ENCODE measurements around the gene SMG6. TPM values are rescaled to one million over a fixed set of nuclear protein-coding genes. Genes with fewer than 3 reads are reported as not detected.

SMG6 gene
- total RNA-seq, 1 experiment from 2014 or later = 25.6 TPM

- POLR2A ChIA-PET = no interaction called here
- ATAC-seq (no peak), DNase-seq (ENCODE audit: low spot score) (no peak)
- H3K27me3 Mint-ChIP-seq (ENCODE audit: low read depth) = no peaks in the 10 kb centered on the region
- H3K4me1 Mint-ChIP-seq = peaks cover 19% of the 10 kb centered on the region
- H3K36me3 Mint-ChIP-seq = no peaks in the 10 kb centered on the region
- CTCF ChIA-PET = interaction anchor here (1.4 kb wide), 1 partner anchor 85 kb away, joined by 6 read pairs; no protein-coding TSS in a partner anchor
- H3K9me3 Mint-ChIP-seq = no peaks in the 10 kb centered on the region
- no peak overlapping the region for H3K4me3 Mint-ChIP-seq
- H3K27ac Mint-ChIP-seq = no peak overlapping the region
- TF ChIP-seq MYBL2 (CRISPR knock-in tag; IDR thresholded peaks at IDR 0.05) (no peak), E2F1 (CRISPR knock-in tag; IDR thresholded peaks at IDR 0.05) (no peak), ZNF512 (CRISPR knock-in tag; IDR thresholded peaks at IDR 0.05; ENCODE audit: borderline replicate concordance) (no peak), ATF2 (CRISPR knock-in tag; IDR thresholded peaks at IDR 0.05; ENCODE audit: borderline replicate concordance, low read depth) (no peak), ATF1 (CRISPR knock-in tag; IDR thresholded peaks at IDR 0.05) (no peak), ZNF138 (CRISPR knock-in tag; conservative IDR thresholded peaks at IDR 0.05) (no peak), HMGA2 (CRISPR knock-in tag; IDR thresholded peaks at IDR 0.05) (no peak), SOX15 (CRISPR knock-in tag; IDR thresholded peaks at IDR 0.05) (no peak), ZBTB21 (CRISPR knock-in tag; IDR thresholded peaks at IDR 0.05; ENCODE audit: borderline replicate concordance) (no peak), AFF4 (CRISPR knock-in tag; IDR thresholded peaks at IDR 0.05; ENCODE audit: borderline replicate concordance) (no peak)
- TF ChIP-seq, protein P1, sequence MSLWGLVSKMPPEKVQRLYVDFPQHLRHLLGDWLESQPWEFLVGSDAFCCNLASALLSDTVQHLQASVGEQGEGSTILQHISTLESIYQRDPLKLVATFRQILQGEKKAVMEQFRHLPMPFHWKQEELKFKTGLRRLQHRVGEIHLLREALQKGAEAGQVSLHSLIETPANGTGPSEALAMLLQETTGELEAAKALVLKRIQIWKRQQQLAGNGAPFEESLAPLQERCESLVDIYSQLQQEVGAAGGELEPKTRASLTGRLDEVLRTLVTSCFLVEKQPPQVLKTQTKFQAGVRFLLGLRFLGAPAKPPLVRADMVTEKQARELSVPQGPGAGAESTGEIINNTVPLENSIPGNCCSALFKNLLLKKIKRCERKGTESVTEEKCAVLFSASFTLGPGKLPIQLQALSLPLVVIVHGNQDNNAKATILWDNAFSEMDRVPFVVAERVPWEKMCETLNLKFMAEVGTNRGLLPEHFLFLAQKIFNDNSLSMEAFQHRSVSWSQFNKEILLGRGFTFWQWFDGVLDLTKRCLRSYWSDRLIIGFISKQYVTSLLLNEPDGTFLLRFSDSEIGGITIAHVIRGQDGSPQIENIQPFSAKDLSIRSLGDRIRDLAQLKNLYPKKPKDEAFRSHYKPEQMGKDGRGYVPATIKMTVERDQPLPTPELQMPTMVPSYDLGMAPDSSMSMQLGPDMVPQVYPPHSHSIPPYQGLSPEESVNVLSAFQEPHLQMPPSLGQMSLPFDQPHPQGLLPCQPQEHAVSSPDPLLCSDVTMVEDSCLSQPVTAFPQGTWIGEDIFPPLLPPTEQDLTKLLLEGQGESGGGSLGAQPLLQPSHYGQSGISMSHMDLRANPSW (CRISPR knock-in tag; conservative IDR thresholded peaks at IDR 0.05; ENCODE audit: low read depth) = no peak
- TF ChIP-seq, protein P2, sequence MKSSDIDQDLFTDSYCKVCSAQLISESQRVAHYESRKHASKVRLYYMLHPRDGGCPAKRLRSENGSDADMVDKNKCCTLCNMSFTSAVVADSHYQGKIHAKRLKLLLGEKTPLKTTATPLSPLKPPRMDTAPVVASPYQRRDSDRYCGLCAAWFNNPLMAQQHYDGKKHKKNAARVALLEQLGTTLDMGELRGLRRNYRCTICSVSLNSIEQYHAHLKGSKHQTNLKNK (CRISPR knock-in tag; IDR thresholded peaks at IDR 0.05) = no peak
- TF ChIP-seq, protein P3, sequence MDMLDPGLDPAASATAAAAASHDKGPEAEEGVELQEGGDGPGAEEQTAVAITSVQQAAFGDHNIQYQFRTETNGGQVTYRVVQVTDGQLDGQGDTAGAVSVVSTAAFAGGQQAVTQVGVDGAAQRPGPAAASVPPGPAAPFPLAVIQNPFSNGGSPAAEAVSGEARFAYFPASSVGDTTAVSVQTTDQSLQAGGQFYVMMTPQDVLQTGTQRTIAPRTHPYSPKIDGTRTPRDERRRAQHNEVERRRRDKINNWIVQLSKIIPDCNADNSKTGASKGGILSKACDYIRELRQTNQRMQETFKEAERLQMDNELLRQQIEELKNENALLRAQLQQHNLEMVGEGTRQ (CRISPR knock-in tag; IDR thresholded peaks at IDR 0.05) = no peak
- TF ChIP-seq, protein P4, sequence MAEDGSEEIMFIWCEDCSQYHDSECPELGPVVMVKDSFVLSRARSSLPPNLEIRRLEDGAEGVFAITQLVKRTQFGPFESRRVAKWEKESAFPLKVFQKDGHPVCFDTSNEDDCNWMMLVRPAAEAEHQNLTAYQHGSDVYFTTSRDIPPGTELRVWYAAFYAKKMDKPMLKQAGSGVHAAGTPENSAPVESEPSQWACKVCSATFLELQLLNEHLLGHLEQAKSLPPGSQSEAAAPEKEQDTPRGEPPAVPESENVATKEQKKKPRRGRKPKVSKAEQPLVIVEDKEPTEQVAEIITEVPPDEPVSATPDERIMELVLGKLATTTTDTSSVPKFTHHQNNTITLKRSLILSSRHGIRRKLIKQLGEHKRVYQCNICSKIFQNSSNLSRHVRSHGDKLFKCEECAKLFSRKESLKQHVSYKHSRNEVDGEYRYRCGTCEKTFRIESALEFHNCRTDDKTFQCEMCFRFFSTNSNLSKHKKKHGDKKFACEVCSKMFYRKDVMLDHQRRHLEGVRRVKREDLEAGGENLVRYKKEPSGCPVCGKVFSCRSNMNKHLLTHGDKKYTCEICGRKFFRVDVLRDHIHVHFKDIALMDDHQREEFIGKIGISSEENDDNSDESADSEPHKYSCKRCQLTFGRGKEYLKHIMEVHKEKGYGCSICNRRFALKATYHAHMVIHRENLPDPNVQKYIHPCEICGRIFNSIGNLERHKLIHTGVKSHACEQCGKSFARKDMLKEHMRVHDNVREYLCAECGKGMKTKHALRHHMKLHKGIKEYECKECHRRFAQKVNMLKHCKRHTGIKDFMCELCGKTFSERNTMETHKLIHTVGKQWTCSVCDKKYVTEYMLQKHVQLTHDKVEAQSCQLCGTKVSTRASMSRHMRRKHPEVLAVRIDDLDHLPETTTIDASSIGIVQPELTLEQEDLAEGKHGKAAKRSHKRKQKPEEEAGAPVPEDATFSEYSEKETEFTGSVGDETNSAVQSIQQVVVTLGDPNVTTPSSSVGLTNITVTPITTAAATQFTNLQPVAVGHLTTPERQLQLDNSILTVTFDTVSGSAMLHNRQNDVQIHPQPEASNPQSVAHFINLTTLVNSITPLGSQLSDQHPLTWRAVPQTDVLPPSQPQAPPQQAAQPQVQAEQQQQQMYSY (CRISPR knock-in tag; IDR thresholded peaks at IDR 0.05) = no peak
- TF ChIP-seq, protein P5, sequence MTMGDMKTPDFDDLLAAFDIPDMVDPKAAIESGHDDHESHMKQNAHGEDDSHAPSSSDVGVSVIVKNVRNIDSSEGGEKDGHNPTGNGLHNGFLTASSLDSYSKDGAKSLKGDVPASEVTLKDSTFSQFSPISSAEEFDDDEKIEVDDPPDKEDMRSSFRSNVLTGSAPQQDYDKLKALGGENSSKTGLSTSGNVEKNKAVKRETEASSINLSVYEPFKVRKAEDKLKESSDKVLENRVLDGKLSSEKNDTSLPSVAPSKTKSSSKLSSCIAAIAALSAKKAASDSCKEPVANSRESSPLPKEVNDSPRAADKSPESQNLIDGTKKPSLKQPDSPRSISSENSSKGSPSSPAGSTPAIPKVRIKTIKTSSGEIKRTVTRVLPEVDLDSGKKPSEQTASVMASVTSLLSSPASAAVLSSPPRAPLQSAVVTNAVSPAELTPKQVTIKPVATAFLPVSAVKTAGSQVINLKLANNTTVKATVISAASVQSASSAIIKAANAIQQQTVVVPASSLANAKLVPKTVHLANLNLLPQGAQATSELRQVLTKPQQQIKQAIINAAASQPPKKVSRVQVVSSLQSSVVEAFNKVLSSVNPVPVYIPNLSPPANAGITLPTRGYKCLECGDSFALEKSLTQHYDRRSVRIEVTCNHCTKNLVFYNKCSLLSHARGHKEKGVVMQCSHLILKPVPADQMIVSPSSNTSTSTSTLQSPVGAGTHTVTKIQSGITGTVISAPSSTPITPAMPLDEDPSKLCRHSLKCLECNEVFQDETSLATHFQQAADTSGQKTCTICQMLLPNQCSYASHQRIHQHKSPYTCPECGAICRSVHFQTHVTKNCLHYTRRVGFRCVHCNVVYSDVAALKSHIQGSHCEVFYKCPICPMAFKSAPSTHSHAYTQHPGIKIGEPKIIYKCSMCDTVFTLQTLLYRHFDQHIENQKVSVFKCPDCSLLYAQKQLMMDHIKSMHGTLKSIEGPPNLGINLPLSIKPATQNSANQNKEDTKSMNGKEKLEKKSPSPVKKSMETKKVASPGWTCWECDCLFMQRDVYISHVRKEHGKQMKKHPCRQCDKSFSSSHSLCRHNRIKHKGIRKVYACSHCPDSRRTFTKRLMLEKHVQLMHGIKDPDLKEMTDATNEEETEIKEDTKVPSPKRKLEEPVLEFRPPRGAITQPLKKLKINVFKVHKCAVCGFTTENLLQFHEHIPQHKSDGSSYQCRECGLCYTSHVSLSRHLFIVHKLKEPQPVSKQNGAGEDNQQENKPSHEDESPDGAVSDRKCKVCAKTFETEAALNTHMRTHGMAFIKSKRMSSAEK (CRISPR knock-in tag; IDR thresholded peaks at IDR 0.05; ENCODE audit: borderline replicate concordance) = no peak
Observed at GRCh38 chr17:2143332-2143731, 160.3 kb downstream of the SMG6 start.

Measured in WTC11 (cell line).